Prostate gland (tissue), 2 donors: Measurements from ENCODE around the gene PPIH. TPM values are rescaled to one million over a fixed set of nuclear protein-coding genes. Genes with fewer than 3 reads are reported as not detected.
"Not testable (repeated sequence)": the region's sequence is repeated elsewhere in the genome, so short reads cannot be mapped to it uniquely, and the experiment has no call there.

Source experiments
- DNase-seq: peaks from one replicate; pipeline ENCODE4 v3.0.0-alpha.2; 2019; ENCODE audit warnings: low spot score
- H3K27ac ChIP-seq, 2 donors: fragments of 200-600 bp; sonication (generic); 2 replicates each; pipeline ENCODE4 v1.5.1; 2017 to 2019
- H3K27me3 ChIP-seq: fragments of 200-600 bp; sonication (generic); replicated peaks from 2 replicates; pipeline ENCODE4 v1.5.1; 2019; ENCODE audit not compliant: insufficient read depth
- H3K36me3 ChIP-seq, 2 donors: fragments of 200-600 bp; sonication (generic); 1 replicate in 1 of 2; 2 replicates in 1 of 2; pipeline versions ENCODE4 v1.5.1 to v1.8.1; 2017 to 2019
- H3K4me1 ChIP-seq: fragments of 200-600 bp; sonication (generic); replicated peaks from 2 replicates; pipeline ENCODE4 v1.5.1; 2019
- H3K4me3 ChIP-seq, 2 donors: fragments of 200-600 bp; sonication (generic); 2 replicates each; pipeline ENCODE4 v1.5.1; 2017 to 2019
- H3K9me3 ChIP-seq: fragments of 200-600 bp; sonication (generic); 2 replicates; pipeline ENCODE4 v1.5.1; 2017
- POLR2A ChIP-seq: fragments of 450-650 bp; IDR thresholded peaks from one replicate; pipeline ENCODE4 v1.6.1; 2016; ENCODE audit warnings: antibody characterized with exemption, mild to moderate bottlenecking
- POLR2AphosphoS5 ChIP-seq: sonication (generic); formaldehyde crosslinking; IDR thresholded peaks from one replicate; pipeline ENCODE4 v1.6.1; 2017; ENCODE audit warnings: antibody characterized with exemption
- WGBS: methylation state at CpG from one replicate; pipeline ENCODE4 v1.1.5; 2018; 5-methylcytosine and 5-hydroxymethylcytosine counted together
- intact Hi-C: fragments of 100-400 bp; cut with DNase I; formaldehyde crosslinking; loops from one replicate; pipeline ENCODE4 v1.14.2; 2022
- total RNA-seq, 2 donors: library from RNA; depleted of rRNA; stranded (reverse); fragments of >200 nt; gene quantifications; one replicate each; pipeline ENCODE4 v1.1.0, GENCODE V29; 2016
- TF ChIP-seq, protein P1 (sequence below), 4 experiments: fragments of 200-600 bp in 2 of 4; fragments of 450-650 bp in 2 of 4; sonication (generic) in 2 of 4; IDR thresholded peaks; 1 replicate in 3 of 4; 2 replicates in 1 of 4; pipeline ENCODE4 v1.5.1; 2016 to 2019; ENCODE audit warnings: antibody characterized with exemption in 4 of 4, mild to moderate bottlenecking in 2 of 4, moderate library complexity in 2 of 4

PPIH gene
- total RNA-seq, 2 donors from 2014 or later = 31.9 to 39.4 TPM

DNA sequence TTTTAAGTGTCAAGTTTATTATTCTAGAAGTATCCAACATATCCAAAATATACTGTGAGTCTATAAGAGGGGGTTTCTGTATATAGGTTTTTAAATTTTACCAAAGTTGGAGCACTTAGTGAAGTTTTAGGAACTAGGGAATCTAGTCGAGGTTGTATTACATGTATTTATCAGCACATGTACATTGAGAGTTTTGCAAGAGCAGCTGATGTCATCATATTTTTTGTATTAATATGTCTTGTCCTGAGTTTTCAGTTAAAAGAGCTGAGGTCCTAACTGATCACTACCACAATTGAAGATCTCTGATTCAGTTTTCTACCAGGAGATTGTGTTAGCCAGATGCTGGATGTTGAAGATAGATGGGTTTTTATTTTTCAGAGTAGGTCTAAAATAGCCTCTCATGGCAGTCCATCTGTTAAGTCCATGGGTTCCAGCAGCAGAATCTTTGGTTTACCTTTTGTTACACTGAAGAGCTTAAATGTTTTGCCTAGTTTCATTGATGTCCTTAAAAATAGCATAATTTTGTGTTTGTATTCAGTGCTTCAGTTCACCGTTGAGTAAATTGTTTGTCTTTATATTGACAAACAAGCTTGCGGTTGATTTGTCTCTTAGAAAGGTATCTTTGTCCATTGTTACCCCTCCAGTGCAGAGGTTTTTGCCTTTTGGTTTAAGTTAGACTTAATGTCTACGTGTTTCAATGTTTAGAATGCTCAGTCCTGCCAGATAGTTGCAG lies 40.0 kb downstream of the PPIH start:
- Histone ChIP-seq H3K4me1 (no peaks in the 10 kb centered on the region), H3K27me3 (no peaks in the 10 kb centered on the region), H3K4me3 (no peak overlapping the region), H3K9me3 (no peaks in the 10 kb centered on the region), H3K36me3 (no peaks in the 10 kb centered on the region), H3K27ac (no peak overlapping the region)
- intact Hi-C loops = no loop called here
- DNase-seq = no peak
- WGBS = 92% methylated on average over 4 of the region's 4 CpGs
- no peak for TF ChIP-seq POLR2A
- TF ChIP-seq, protein P1, sequence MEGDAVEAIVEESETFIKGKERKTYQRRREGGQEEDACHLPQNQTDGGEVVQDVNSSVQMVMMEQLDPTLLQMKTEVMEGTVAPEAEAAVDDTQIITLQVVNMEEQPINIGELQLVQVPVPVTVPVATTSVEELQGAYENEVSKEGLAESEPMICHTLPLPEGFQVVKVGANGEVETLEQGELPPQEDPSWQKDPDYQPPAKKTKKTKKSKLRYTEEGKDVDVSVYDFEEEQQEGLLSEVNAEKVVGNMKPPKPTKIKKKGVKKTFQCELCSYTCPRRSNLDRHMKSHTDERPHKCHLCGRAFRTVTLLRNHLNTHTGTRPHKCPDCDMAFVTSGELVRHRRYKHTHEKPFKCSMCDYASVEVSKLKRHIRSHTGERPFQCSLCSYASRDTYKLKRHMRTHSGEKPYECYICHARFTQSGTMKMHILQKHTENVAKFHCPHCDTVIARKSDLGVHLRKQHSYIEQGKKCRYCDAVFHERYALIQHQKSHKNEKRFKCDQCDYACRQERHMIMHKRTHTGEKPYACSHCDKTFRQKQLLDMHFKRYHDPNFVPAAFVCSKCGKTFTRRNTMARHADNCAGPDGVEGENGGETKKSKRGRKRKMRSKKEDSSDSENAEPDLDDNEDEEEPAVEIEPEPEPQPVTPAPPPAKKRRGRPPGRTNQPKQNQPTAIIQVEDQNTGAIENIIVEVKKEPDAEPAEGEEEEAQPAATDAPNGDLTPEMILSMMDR (IDR thresholded peaks at IDR 0.05) = no peak
- TF ChIP-seq POLR2AphosphoS5 = no peak

DNA sequence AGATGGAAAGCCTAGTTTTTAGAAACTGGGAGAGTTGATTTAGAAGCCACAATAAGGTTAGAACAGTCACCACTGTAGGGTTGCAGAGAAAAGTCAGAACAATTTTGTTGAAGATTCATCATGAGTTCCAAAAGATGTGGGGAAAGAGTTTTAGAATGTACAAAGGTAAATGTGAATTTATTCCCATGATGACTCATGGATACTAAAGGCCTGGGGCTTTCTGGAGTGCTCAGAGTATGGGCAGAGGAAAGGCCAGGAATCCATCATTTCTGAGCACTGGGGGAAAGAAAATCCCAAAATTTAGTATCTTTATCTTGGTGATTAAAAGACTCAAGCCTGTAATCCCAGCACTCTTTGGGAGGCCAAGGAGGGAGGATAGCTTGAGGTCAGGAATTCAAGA lies 41.8 kb downstream of the PPIH start:
- TF ChIP-seq, protein P1 (IDR thresholded peaks at IDR 0.05) = no peak
- TF ChIP-seq POLR2A = no peak
- DNase-seq = no peak
- Histone ChIP-seq H3K36me3 (no peaks in the 10 kb centered on the region), H3K27me3 (no peaks in the 10 kb centered on the region), H3K4me3 (no peak overlapping the region), H3K9me3 (no peaks in the 10 kb centered on the region), H3K27ac (no peak overlapping the region), H3K4me1 (no peaks in the 10 kb centered on the region)
- intact Hi-C loops = no loop called here

DNA sequence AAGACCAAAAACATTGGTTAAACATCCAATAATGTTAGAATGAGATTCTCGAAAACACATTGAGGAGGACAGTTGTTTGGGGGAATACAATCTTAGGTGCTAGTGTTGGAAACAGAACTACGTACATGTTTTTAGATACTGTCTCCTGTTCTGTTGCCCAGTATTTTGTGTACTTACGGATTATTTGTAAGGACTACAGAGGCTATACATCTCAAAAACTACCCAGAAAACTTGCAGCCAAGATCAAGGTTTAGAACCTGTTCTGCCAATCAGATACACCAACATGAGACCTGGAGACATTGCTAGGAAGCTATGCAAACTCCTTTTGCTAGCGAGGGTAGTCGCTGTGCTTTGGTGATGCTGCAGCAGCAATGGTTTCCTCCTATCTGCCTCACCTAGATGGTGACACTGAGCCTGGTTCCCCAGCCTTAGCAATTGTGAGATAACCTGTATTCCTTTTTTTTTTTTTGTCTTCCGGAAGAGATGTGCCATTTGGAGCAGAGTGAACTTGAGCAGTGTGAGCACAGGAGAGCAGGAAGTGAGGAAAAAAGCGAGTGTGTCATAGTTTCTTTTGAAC lies 45.8 kb downstream of the PPIH start:
- no peak for DNase-seq
- Histone ChIP-seq H3K36me3 (no peaks in the 10 kb centered on the region), H3K4me3 (no peak overlapping the region), H3K27ac (no peak overlapping the region), H3K27me3 (no peaks in the 10 kb centered on the region), H3K4me1 (no peaks in the 10 kb centered on the region), H3K9me3 (no peaks in the 10 kb centered on the region)
- no peak for TF ChIP-seq POLR2AphosphoS5
- TF ChIP-seq, protein P1 (IDR thresholded peaks at IDR 0.05) = no peak
- no peak for TF ChIP-seq POLR2A
- WGBS = 93% methylated on average over 7 of the region's 7 CpGs
- intact Hi-C loops = no loop called here

DNA sequence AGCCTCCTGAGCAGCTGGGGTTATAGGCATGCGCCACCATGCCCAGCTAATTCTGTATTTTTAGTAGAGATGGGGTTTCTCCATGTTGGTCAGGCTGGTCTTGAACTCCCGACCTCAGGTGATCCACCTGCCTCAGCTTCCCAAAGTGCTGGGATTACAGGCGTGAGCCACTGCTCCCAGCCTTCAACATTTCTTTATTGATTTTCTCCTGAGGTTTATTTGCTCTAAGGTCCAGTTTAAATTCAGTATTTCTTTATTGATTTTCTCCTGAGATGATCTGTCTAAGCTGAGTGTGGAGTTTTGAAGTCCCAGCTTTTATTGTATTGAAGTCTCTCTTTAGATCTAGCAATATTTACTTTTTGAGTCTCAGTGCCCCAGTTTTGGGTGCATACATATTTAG lies 54.6 kb downstream of the PPIH start:
- H3K4me1 ChIP-seq, intact Hi-C loops, H3K27ac ChIP-seq, H3K36me3 ChIP-seq, DNase-seq, H3K4me3 ChIP-seq, H3K27me3 ChIP-seq, H3K9me3 ChIP-seq: not testable (repeated sequence)
- WGBS = 94% methylated on average over 3 of the region's 3 CpGs

DNA sequence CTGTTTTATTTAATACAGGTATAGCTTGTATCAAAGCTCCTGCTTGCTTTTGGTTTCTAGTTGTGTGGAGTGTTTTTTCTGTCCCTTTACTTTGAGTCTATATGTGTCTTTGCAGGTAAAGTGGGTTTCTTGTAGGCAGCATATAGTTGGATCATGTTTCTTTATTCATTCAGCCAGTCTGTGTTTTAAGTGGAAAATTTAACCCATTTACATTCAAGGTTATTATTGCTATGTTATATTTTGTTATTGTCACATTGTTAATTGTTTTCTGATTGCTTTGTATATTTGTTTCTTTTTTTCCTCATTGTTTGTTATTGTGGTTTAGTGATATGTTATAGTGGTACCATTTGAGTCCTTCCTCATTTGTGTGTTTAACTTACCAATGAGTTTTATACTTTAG lies 55.1 kb downstream of the PPIH start:
- no peak for TF ChIP-seq POLR2AphosphoS5
- TF ChIP-seq POLR2A = no peak
- TF ChIP-seq, protein P1 (IDR thresholded peaks at IDR 0.05) = no peak
- no peak for DNase-seq
- Histone ChIP-seq H3K4me3 (no peak overlapping the region), H3K36me3 (no peaks in the 10 kb centered on the region), H3K9me3 (no peaks in the 10 kb centered on the region), H3K27me3 (no peaks in the 10 kb centered on the region), H3K4me1 (no peaks in the 10 kb centered on the region), H3K27ac (no peak overlapping the region)
- intact Hi-C loops = no loop called here

DNA sequence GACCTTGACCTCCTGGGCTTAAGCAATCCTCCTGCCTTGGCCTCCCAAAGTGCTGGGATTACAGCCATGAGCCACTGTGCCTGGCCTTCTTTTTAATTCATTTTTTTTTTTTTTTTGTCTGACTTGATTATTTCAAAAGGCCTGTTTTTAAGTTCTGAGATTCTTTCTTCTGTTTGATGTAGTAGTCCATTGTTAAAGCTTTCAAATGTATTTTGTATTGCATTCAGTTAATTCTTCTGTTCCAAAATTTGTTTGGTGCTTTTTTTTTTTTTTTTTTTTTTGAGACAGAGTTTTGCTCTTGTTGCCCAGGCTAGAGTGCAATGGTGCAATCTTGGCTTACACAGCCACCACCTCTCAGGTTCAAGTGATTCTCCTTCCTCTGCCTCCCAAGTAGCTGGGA lies 56.2 kb downstream of the PPIH start:
- H3K4me3 ChIP-seq, H3K4me1 ChIP-seq, H3K36me3 ChIP-seq, H3K27me3 ChIP-seq, DNase-seq, H3K27ac ChIP-seq, intact Hi-C loops, H3K9me3 ChIP-seq: not testable (repeated sequence)
